LNCaP clone FGC (cell line): ENCODE measurements around the gene EVC.

Source experiments
- DNase-seq: peaks from one replicate; pipeline ENCODE4 v3.0.0-alpha.2; 2011; ENCODE audit warnings: low read depth
- H3K4me3 ChIP-seq: 2 replicates; pipeline ENCODE4 v1.5.1; 2011; ENCODE audit warnings: mild to moderate bottlenecking, low read depth, low read length, control low read depth
- CTCF ChIP-seq: IDR thresholded peaks from 2 replicates; pipeline ENCODE4 v1.5.1; 2012; ENCODE audit warnings: mild to moderate bottlenecking; ENCODE audit not compliant: control insufficient read depth, insufficient read depth; ENCODE audit errors: extremely low read depth

Gene EVC

GRCh38 chr4:5791654-5792053, 80.7 kb downstream of the EVC start:
- TF ChIP-seq CTCF: no peak
- DNase-seq: no peak
- H3K4me3 ChIP-seq: no peak overlapping the region

DNA sequence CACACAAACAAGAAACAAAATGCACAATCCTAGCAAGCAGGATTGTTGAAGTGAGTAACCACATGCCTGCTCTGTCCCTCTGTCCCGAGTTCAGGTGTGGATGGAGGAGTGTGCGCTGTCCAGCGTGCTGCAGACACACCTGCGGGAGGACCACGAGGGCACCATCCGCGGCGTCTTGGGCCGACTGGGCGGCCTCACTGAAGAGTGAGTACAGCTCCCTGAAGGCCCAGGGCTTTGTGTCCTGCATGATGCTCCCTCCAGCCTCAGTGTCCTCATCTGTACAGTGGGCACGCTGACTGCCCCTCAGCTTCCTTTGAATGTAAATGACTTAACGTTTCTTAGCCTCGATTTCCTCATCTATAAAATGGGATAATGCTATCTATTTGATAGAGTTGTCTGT, 82.5 kb downstream of the EVC start:
- H3K4me3 ChIP-seq: no peak overlapping the region
- DNase-seq: no peak
- no peak for TF ChIP-seq CTCF

- H3K4me3 ChIP-seq: no peak overlapping the region
- no peak for DNase-seq
- no peak for TF ChIP-seq CTCF
Measured at GRCh38 chr4:5795580-5795979, 84.6 kb downstream of the EVC start.

DNA sequence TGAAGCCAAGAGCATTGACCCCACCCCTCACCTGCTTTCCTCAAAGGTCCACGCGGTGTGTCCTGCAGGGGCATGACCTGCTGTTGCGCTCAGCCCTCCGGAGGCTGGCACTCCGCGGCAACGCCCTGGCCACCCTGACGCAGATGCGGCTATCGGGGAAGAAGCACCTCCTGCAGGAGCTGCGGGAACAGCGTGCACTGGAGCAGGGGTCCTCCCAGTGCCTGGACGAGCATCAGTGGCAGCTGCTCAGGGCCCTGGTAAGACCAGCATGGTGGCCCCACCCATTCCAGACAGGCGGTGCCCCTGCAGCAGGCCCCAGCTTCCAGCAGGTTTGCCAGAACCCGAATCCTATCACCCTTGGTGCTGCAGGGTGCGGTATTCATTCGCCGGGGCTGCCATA, 86.0 kb downstream of the EVC start:
- no peak overlapping the region for H3K4me3 ChIP-seq
- TF ChIP-seq CTCF: no peak
- DNase-seq: no peak

DNA sequence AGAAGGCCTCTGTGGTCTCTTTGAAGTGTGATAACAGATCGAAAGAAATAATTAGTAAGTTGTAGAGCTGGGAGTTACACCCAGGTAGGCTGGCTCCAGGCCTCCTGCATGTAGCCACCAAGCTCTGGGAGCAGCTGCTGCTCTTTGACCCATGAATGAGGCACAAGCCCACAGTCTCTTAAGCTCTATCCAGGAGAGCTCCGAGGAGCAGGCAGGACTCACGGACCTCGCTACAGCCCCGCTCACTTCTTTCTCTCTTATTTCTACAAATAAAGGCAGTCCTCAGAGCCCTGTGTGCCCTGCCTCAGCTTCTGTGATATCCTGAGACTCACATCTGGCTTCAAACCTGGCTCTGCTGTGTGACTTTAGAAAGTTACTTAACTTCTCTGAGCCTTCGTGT, 86.9 kb downstream of the EVC start:
- no peak overlapping the region for H3K4me3 ChIP-seq
- no peak for DNase-seq
- no peak for TF ChIP-seq CTCF

- no peak for DNase-seq
- H3K4me3 ChIP-seq: no peak overlapping the region
- TF ChIP-seq CTCF: no peak
Measured at GRCh38 chr4:5798462-5798861, 87.5 kb downstream of the EVC start.

GRCh38 chr4:5798946-5799345, 87.9 kb downstream of the EVC start:
- no peak overlapping the region for H3K4me3 ChIP-seq
- no peak for DNase-seq
- no peak for TF ChIP-seq CTCF
